ENCODE measurements around the gene PPRC1.

GRCh38 chr10:102134416-102134815, 1.6 kb downstream of the PPRC1 start:
- TF ChIP-seq CTCF (IDR thresholded peaks at IDR 0.05; ENCODE audit: low read length) (no peak), EZH2 (optimal IDR thresholded peaks at IDR 0.05; ENCODE audit: low read depth, low read length) (no peak), EZH2phosphoT487 (IDR thresholded peaks at IDR 0.05; ENCODE audit: low read length) (no peak)

All from MM.1S (cell line).